Breast epithelium (tissue), 4 donors: Measurements from ENCODE around the gene FBLL1. TPM values are rescaled to one million over a fixed set of nuclear protein-coding genes. Genes with fewer than 3 reads are reported as not detected.

Experiments
- DNase-seq, 2 donors: peaks; one replicate each; pipeline ENCODE4 v3.0.0-alpha.2; 2019; ENCODE audit warnings: low spot score in 2 of 2
- H3K27ac ChIP-seq, 2 donors: fragments of 200-600 bp; sonication (generic) in 1 of 2; one replicate each; pipeline ENCODE4 v1.5.1; 2016 to 2019; ENCODE audit warnings: mild to moderate bottlenecking in 1 of 2
- H3K27me3 ChIP-seq, 2 donors: fragments of 200-600 bp; sonication (generic) in 1 of 2; one replicate each; pipeline versions ENCODE4 v1.5.1 to v1.6.0; 2017 to 2019; ENCODE audit warnings: control low read depth in 1 of 2, mild to moderate bottlenecking in 1 of 2
- H3K36me3 ChIP-seq: fragments of 200-600 bp; one replicate; pipeline ENCODE4 v1.5.1; 2019
- H3K4me1 ChIP-seq, 2 donors: fragments of 200-600 bp; sonication (generic); one replicate each; pipeline ENCODE4 v1.5.1; 2016 to 2019; ENCODE audit warnings: control low read depth in 1 of 2
- H3K4me3 ChIP-seq, 3 donors: fragments of 200-600 bp; sonication (generic); 1 replicate in 2 of 3; 2 replicates in 1 of 3; pipeline ENCODE4 v1.5.1; 2016 to 2019; ENCODE audit warnings: mild to moderate bottlenecking in 3 of 3, moderate library complexity in 2 of 3
- H3K9me3 ChIP-seq, 2 donors: fragments of 200-600 bp; sonication (generic) in 1 of 2; one replicate each; pipeline ENCODE4 v1.5.1; 2016 to 2019; ENCODE audit warnings: control low read depth in 1 of 2
- CTCF ChIP-seq, 3 donors: fragments of 450-650 bp; IDR thresholded peaks; one replicate each; pipeline ENCODE4 v1.5.1; 2016 to 2017; ENCODE audit warnings: antibody characterized with exemption in 3 of 3, mild to moderate bottlenecking in 3 of 3, moderate library complexity in 3 of 3
- POLR2A ChIP-seq: fragments of 450-650 bp; IDR thresholded peaks from one replicate; pipeline ENCODE4 v1.6.1; 2016; ENCODE audit warnings: antibody characterized with exemption, mild to moderate bottlenecking, moderate library complexity
- POLR2AphosphoS5 ChIP-seq, 3 donors: sonication (generic); formaldehyde crosslinking; IDR thresholded peaks; one replicate each; pipeline ENCODE4 v1.6.1; 2017; ENCODE audit warnings: antibody characterized with exemption in 3 of 3
- intact Hi-C: fragments of 100-400 bp; cut with DNase I; formaldehyde crosslinking; loops from one replicate; pipeline ENCODE4 v1.15.1; 2023; ENCODE audit warnings: low total_unique reads
- total RNA-seq, 3 donors: library from RNA; depleted of rRNA; stranded (reverse); fragments of >200 nt; gene quantifications; one replicate each; pipeline ENCODE4 v1.1.0, GENCODE V29; 2016

The FBLL1 gene
- total RNA-seq, 3 donors from 2014 or later: 0.32 to 1.6 (median 0.33) TPM

GRCh38 chr5:168580227-168580508 is 51.1 kb downstream of the FBLL1 start:
- H3K4me1 ChIP-seq: peaks cover 5 to 12% of the 10 kb centered on the region in 2 donors
- peak overlapping the region; percentile 91 to 100 (median 96) for H3K4me3 ChIP-seq
- intact Hi-C loops: no loop called here
- no peaks in the 10 kb centered on the region for H3K36me3 ChIP-seq
- DNase-seq: no peak
- H3K27ac ChIP-seq: peak overlapping the region; percentile 96 to 98
- TF ChIP-seq POLR2A (no peak), POLR2AphosphoS5 (IDR thresholded peaks at IDR 0.05) (no peak), CTCF (IDR thresholded peaks at IDR 0.05) (no peak)
- no peaks in the 10 kb centered on the region for H3K27me3 ChIP-seq
- no peaks in the 10 kb centered on the region for H3K9me3 ChIP-seq

Other genes with a start within 250 kb of the FBLL1 start
- 10 to 100 TPM in 2 of 3 donors, under 1 TPM in 1; 0.96 to 59.9 (median 59.6) TPM for gene WWC1, start 237.7 kb upstream of the FBLL1 start, total RNA-seq
- gene RARS1, start 42.8 kb upstream of the FBLL1 start, total RNA-seq: 100 to 1,000 TPM in 1 of 3 donors, 10 to 100 TPM in 2; 67.7 to 106 (median 96.4) TPM
- 10 to 100 TPM; 29.9 to 56.1 (median 41.0) TPM for gene PANK3, start 50.1 kb downstream of the FBLL1 start, total RNA-seq